MV-4-11 (cell line): Measurements from ENCODE around the gene PIK3AP1.
"Not testable (repeated sequence)": the region's sequence is repeated elsewhere in the genome, so short reads cannot be mapped to it uniquely, and the experiment has no call there.

Source experiments
- DNase-seq: peaks from one replicate; lab custom pipeline; 2025; lab: John Stamatoyannopoulos, UW

PIK3AP1 gene, protein sequence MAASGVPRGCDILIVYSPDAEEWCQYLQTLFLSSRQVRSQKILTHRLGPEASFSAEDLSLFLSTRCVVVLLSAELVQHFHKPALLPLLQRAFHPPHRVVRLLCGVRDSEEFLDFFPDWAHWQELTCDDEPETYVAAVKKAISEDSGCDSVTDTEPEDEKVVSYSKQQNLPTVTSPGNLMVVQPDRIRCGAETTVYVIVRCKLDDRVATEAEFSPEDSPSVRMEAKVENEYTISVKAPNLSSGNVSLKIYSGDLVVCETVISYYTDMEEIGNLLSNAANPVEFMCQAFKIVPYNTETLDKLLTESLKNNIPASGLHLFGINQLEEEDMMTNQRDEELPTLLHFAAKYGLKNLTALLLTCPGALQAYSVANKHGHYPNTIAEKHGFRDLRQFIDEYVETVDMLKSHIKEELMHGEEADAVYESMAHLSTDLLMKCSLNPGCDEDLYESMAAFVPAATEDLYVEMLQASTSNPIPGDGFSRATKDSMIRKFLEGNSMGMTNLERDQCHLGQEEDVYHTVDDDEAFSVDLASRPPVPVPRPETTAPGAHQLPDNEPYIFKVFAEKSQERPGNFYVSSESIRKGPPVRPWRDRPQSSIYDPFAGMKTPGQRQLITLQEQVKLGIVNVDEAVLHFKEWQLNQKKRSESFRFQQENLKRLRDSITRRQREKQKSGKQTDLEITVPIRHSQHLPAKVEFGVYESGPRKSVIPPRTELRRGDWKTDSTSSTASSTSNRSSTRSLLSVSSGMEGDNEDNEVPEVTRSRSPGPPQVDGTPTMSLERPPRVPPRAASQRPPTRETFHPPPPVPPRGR

DNA sequence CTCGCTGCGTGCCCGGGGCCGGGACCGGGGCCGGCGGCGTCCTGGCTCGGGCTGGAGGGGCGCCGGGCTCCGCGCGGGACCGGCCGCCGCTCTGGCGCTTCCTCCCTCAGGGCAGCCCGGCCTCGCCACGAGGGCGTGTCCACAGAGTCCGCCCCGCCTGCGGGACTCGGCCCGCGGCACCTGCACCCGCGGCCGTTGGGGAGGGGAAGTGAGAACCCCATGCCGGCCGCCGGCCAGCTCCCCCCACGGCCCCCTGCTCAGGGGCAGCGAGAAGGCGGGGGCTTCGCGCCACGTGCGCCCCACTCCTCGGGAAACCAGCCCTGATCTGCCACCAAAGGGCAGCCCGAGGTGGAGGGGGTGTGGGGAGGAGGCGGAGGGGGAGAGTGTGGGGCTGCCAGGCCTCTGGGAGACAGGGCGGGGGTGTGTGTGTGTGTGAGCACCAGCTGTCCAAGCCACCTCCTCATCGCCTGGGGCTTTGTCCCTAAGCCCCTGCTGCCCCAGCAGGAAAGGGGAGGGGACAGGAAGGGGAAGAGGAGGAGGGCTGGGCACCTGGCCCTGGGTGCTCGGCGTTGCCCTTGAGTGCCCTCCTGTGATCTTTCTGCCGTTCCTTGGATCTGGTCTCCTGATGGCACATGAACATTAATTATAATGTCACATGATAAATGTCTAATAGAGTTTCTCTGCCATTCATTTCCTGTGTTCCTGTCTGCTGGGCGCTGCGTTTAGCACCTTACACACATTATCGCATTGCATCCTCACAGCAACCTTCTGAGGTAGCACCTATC lies at the start of gene PIK3AP1:
Gene PIK3AP1, minus strand, starts transcription at position 93 of the 785 bp plus-strand sequence. CDS start 120 bp downstream, outside the sequence.
- peak; percentile 93 for DNase-seq

DNA sequence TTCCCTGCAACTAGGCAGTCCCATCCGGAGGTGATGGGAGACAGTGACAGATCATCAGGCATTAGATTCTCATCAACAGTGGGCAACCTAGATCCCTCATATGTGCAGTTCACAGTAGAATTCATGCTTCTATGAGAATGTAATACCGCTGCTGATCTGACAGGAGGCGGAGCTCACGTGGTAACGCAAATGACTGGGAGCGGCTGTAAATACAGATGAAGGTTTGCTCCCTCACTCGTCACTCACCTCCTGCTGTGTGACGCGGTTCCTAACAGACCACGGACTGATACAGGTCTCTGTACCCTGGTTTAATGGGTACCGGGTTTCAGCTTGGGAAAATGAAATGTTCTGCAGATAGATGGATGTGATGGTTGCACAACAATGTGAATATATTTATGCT lies 47.8 kb upstream of the PIK3AP1 start:
- DNase-seq: no peak

DNA sequence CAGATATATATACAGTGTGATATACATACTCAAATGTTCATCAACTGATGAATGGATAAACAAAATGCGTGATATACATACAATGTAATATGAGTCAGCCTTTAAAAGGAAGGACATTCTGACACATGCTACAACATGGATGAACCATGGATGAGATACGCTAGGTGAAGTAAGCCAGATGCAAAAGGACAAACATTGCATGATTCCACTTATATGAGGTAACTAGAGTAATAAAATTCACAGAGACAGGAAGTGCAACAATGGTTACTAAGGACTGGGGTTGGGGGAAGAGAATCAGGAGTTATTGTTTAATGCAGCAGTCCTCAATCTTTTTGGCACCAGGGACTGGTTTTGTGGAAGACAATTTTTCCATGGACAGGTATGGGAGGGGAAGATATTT lies 47.3 kb upstream of the PIK3AP1 start:
- DNase-seq: no peak

DNA sequence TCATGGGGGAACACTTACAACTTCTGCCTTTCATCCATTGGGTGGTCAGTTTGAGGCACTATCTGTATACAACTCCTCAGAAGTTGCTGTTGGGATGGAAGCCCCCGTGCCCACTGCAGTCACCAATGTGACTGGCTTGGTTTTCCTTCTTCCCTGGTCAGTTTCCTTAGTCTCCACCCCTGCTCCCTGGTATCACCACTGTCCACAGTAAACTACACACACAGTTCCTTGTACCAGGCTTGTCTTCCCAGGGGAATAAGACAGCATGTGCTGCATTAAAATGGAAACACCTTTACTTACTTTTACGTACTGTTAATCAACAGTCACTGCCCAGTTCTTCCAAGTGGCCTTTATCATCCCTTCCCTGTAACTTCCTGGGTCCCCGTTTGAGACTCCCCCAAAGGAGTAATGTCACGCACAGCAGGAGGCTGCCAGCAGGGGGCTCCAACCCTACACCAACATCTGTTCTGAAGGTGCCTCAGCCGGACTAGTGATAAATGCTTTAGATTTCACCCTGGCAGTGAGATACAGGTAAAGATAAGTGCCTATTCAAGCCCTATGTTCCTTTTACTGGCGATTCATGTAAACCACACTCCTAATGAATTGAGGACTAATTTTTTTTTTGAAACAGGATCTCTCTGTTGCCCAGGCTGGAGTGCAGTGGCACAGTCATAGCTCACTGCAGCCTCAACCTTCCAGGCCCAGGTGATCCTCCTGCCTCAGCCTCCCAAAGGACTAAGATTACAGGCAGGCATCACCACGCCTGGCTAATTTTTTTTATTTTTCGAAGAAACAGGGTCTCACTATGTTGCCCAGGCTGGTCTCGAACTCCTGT lies 45.3 kb upstream of the PIK3AP1 start:
- peak; percentile 57 for DNase-seq

DNA sequence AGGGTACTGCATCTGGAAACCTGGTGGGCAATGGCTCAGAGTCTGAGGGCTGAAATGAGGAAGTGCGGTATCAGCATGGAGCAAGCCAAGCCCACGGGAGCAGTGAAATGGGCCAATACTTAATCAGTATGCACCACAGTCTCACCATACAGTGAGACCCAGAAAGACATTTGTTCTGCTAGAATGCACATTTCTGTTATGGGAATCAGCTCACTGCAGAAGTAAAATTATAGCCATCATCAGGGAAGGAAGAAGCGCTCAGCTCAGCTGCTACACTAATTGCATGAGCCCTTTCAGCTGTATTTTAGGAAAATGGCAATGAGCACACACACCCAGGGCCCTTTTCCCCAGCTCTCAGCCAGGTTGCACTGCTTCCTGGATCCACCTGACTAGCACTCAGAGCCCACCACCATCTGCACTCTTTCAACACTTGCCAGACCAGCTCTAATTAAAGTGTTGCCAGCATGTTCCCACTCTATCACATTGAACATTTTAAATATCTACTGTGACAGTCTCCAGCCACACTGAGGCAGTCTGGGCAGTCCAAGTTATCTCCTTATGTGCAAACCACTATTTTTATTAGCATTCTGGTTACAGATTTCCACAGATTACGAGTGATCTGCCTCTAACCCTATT lies 44.2 kb upstream of the PIK3AP1 start:
- peak; percentile 63 for DNase-seq

DNA sequence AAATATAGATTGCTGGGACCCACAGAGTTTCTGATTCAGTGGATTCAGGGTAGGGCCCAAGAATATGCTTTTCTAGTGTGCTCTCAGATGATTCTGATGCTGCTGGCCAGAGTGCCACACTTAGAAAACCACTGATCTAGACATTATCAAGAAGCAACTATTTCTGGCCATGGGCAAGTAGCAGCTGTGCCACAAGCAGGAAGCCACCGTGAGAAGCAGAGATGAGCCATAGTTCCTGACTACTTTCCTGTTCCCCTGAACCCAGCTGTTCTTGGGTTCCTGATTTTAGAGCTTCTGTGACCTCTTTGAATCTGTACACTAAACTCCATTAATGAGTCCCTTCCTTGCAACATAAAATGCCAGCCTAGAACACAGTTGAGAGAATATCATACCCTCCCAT lies 38.1 kb upstream of the PIK3AP1 start:
- DNase-seq: peak; percentile 90

DNA sequence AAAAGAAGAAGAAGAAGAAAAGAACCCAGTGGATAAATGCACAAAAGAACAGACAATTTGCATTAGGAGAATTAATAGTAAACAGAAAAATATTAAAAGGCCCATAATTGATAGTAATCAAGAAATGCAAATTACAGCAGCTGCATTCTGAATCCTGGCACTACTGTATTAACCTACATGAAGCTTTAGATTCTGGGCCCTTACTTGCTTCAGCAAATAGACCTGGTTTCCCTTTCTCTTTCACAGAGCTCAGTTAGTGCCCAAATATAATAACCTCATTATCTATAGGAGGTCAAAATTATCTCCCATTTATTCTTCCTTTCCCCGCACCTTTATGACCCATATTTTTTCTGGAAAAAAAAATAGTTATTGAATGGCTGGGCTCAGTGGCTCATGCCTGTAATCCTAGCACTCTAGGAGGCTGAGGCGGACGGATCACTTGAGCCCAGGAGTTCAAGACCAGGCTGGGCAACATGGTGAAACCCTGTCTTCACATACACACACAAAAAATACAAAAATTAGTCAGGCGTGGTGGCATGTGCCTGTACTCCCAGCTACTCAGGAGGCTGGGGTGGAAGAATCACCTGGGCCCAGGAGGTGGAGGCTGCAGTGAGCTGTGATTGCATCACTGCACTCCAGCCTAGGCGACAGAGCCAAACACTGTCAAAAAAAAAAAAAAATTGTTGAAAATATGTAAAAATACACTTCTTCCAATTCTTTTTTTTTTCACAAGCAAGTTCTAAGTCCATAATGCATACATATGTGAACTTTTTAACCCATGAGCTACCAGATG lies 36.0 kb upstream of the PIK3AP1 start:
- DNase-seq: no peak

DNA sequence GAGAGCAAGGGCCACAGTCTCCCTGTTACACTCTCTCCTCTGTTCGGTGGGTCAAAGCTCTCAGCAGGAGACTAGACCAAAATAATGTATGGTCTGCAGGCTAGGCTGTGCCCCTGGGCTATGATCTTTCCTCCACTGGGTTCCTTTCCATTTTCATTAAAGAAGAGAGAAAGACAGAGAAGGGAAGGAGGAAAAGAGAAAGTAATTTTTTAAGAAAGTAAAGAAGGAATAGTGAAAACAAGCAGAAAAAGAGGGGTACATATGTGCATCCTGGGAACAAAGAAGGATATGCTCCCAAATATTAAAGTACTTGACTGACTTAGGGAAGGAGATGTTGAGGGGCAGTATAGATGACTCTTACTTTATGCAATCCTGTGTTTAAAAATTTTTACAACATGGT lies 33.6 kb upstream of the PIK3AP1 start:
- DNase-seq: no peak

DNA sequence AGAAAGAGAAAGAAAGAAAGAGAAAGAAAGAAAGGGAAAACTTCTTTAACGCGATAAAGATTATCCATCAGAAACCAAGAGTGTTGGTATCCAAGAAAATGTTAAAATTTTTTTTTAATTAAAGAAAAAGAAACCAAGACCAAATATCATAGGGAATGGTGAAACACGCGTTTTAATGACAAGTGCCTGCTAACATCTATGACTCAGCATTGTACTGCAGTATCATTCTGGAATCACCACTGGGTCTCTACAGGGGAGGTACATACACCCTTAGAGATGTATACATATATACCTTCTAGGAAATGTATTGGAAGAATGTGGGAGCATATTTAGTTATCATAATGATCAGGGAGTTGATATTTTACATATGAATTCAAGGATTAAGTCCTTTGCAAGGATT lies 32.1 kb upstream of the PIK3AP1 start:
- no peak for DNase-seq

DNA sequence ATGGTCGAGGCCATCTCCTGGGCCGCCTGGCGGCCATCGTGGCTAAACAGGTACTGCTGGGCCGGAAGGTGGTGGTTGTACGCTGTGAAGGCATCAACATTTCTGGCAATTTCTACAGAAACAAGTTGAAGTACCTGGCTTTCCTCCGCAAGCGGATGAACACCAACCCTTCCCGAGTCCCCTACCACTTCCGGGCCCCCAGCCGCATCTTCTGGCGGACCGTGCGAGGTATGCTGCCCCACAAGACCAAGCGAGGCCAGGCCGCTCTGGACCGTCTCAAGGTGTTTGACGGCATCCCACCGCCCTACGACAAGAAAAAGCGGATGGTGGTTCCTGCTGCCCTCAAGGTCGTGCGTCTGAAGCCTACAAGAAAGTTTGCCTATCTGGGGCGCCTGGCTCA lies 30.0 kb upstream of the PIK3AP1 start:
- DNase-seq: not testable (repeated sequence)

DNA sequence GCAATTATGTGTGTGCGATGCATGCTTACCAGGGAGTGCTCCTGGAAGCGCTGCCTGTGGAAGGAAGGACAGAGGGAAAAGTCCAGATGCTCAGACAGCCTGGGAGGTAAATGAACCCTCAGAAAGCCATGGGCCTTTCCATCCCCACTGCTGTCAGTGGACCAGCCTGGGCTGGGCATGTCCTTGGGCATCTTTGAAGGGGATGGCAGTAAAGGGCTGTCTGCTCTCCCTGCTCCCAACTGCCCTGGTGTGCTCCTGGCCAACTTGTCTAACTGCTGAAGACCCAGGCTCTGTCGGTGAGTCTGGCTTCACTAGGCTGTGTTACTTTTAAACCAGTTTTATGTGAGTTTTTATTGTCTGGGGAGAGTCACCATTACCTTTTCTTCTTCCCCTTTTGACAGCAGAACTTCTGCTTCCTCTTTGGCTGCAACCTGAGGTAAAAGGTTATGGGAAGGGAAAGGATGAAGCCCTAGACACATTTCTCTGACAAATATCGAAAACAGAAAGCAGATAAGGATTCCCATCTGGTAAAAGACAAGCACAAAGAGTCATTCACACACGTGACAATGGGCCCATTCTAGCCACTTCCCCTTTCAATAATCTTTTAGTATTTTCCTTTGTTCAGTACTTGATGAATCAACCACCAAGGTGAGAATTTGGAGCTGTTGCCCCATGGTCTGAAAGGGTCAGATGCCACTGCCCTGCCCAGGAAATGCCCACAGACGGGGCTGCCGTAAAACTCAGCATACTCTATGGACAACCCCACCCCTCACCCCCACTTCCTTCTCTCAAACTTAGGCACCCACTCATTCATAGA lies 27.6 kb upstream of the PIK3AP1 start:
- DNase-seq: peak; percentile 97

DNA sequence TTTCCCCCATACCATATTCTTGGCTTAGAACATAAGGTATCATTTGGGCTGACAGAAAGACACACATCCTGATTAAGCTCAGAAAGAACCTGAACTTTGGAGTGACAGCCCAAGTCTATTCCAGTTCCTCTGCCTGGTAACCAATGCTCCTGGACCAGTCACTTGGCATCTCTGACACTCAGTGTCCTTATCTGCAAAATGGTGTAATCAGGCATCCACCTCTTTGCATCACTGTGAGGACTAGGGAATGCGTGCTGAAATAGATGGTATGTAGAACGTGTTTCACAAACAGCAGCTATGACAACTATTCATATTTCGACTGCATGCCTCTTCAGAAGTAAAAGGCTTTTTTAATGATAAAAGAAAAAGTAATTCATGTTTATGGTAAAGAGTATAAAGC lies 26.2 kb upstream of the PIK3AP1 start:
- DNase-seq: no peak

DNA sequence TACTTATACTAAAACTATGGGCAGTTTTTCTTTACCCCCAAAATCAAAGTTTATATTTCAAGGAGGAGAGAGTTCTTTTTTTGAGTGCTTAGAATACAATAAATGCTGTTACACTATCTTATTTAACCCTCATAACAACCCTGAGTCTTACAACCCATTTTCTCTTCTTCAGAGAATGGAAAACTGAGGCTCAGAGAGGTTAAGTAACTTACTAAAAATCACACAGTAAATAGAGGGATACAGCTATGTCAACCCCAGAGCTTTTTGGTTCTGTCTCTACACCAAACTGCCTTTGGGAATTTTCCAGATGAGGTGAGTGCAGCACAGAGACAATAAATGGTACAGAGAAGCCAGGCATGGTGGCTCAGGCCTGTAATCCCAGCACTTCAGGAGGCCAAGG lies 25.6 kb upstream of the PIK3AP1 start:
- DNase-seq: no peak

DNA sequence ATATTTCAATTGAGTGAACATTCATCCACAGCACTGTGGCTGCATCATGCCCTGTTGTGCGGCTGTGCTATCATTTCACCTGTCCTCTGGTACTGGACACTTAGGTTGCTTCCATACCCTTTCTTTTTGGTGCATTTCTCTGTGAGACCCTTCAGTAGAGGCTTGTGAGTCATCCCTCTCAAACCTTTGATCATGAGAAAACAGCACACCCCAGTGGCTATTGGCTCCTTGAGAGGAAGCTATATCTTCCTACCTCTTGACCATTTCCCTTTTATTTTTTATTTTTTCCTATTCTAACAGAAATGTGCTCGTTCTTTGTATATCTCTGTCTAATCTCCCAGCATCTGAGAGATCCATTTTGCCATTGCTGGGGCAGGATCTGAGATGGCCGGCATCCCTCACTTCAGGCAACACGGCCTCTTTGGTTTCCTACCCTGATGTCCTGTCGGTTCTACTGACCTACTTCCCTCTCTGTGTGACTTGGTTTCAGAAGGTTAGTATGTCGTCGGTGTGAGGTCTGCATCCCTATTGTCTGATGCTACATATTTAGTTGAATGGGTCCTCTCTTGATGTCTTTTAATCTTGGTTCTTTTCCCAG lies 23.8 kb upstream of the PIK3AP1 start:
- peak; percentile 60 for DNase-seq

DNA sequence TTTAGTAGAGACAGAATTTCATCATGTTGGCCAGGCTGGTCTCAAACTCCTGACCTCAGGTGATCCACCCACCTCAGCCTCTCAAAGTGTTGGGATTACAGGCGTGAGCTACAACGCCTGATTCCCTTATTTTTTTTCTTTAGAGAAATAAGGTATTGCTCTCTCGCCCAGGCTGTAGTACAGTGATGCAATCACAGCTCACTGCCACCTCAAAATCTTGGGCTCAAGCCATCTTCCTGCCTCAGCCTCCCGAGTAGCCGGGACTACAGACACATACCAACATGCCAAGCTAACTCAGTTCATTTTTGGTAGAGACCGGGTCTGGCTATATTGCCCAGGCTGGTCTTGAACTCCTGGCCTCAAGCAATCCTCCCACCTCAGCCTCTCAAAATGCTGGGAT lies 21.2 kb upstream of the PIK3AP1 start:
- peak; percentile 4 for DNase-seq

DNA sequence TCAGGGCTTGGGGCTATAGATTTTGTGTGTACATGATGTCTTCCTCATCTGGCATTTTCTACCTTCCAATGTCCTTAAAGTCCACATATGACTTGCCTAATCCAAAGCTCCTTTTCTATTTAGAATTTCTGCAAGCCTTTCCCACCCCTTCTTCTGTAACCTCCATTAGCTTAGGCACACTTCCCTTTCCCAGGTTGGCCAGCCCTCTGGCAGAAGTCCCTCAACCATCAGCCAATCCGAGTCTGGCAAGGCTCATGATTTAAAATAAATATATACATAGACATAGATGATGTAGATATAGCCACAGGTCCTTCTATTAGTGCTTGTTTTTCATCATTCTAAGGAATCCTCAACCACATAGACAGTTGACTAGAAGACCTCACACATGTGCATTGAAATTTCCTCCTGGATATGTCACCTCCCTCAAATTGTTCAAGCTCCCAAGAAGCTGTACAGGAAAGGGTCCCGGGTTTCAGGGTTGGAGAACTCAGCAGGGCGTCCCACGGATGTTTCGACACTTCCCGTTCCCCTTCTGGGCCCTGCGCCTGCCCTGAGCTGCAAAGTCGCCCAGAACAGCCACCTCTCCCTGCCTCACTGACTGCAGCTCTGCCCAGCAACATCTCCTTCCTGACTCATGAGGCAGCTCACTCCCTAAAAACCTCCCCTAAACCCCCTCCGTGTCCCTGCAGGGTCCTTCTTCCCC lies 20.4 kb upstream of the PIK3AP1 start:
- peak; percentile 95 for DNase-seq

DNA sequence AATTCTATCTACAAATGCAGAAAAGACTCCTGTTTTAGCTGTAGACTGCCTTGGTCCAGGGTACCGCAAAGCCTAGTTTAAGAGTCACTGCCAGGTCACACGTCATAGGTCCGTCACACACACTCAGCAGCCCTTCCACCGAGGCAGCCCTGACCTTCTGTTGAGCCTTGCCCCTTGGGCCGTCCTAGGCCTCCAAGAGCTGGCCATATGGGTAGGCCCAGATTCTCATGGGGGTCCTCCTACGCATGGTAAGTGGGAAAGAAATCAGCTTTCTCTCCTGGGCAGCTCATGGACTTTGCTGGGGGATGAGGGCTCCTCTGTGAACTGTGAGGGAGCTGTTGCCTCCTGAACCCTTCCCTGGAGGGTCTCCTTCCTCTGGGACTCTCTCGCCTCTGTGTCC lies 19.8 kb upstream of the PIK3AP1 start:
- DNase-seq: no peak

DNA sequence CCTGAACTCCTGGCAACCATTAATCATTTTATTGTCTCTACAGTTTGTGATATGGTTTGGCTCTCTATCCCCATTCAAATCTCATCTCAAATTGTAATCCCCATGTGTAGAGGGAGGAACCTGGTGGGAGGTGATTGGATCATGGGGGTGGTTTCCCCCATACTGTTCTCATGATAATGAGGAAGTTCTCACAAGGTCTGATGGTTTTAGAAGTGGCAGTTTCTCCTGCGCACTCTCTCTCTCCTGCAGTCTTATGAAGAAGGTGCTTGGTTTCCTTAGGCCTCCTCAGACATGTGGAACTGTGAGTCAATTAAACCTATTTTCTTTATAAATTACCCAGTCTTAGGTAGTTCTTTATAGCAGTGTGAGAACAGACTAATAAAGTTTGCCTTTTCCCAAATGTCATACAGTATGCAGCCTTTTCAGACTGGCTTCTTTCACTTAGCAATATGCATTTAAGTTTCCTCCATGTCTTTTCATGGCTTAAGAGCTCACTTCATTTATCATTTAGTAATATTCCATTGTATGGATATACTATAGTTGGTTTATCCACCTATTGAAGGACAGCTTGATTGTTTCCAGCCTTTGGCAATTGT lies 17.1 kb upstream of the PIK3AP1 start:
- DNase-seq: peak; percentile 28
